IMR-90 (cell line): Measurements from ENCODE around the gene FXYD6. TPM values are rescaled to one million over a fixed set of nuclear protein-coding genes. Genes with fewer than 3 reads are reported as not detected.

Experiments
- ATAC-seq: fragments of 200-7000 bp; cut with Tn5 transposase; 2 replicates; pipeline ENCODE4 v1.9.1; 2020; ENCODE audit warnings: low read depth, mild to moderate bottlenecking, moderate library complexity
- BruUV-seq: library from RNA; stranded (reverse); fragments of 400-500 nt; replicated peaks from 2 replicates; lab custom pipeline; 2021; lab: Mats Ljungman, UMichigan
- CTCF ChIA-PET: fragments of 300-600 bp; formaldehyde crosslinking; extraction: SDS; loops from one replicate; lab custom pipeline; 2021; ENCODE audit warnings: antibody characterized with exemption; lab: Yijun Ruan, JAX
- POLR2A ChIA-PET: fragments of 300-600 bp; sonication (Branson Sonifier 250); formaldehyde crosslinking; loops from one replicate; lab custom pipeline; 2022; ENCODE audit warnings: antibody characterized with exemption; ENCODE audit not compliant: unreplicated experiment; lab: Charles Lee
- DNase-seq: peaks from one replicate; pipeline ENCODE4 v3.0.0; 2013
- H2AFZ ChIP-seq: replicated peaks from 2 replicates; pipeline ENCODE3; 2013; ENCODE audit warnings: low read length, mild to moderate bottlenecking; ENCODE audit not compliant: poor library complexity
- H2AK5ac ChIP-seq: 2 replicates; pipeline ENCODE4 v1.6.1; 2013; ENCODE audit warnings: low read depth, low read length, inconsistent platforms
- H2AK9ac ChIP-seq: replicated peaks from 2 replicates; pipeline ENCODE3; 2013; ENCODE audit warnings: mild to moderate bottlenecking, low read depth, low read length, moderate library complexity; ENCODE audit not compliant: poor library complexity
- H2BK120ac ChIP-seq: 2 replicates; pipeline ENCODE4 v1.6.1; 2013; ENCODE audit warnings: low read depth, low read length, inconsistent platforms
- H2BK15ac ChIP-seq: 3 replicates; pipeline ENCODE4 v1.6.1; 2013; ENCODE audit warnings: low read depth, low read length, inconsistent platforms
- H2BK20ac ChIP-seq: 2 replicates; pipeline ENCODE4 v1.6.1; 2013; ENCODE audit warnings: low read depth, mild to moderate bottlenecking, inconsistent platforms, low read length, moderate library complexity
- H2BK5ac ChIP-seq: 2 replicates; pipeline ENCODE4 v1.6.1; 2013; ENCODE audit warnings: mild to moderate bottlenecking, low read depth, low read length, inconsistent platforms; ENCODE audit not compliant: poor library complexity, severe bottlenecking
- H3K14ac ChIP-seq: replicated peaks from 2 replicates; pipeline ENCODE4 v1.6.1; 2013; ENCODE audit warnings: low read depth, low read length, inconsistent platforms
- H3K18ac ChIP-seq: 2 replicates; pipeline ENCODE4 v1.6.1; 2013; ENCODE audit warnings: low read depth, low read length, control low read depth
- H3K23ac ChIP-seq: 2 replicates; pipeline ENCODE4 v1.6.1; 2013; ENCODE audit warnings: low read depth, low read length, inconsistent platforms
- H3K27ac ChIP-seq: 2 replicates; pipeline ENCODE4 v1.5.1; 2013; ENCODE audit warnings: mild to moderate bottlenecking, control low read depth, low read length; ENCODE audit not compliant: insufficient read depth
- H3K27me3 ChIP-seq: 2 replicates; pipeline ENCODE4 v1.6.1; 2013; ENCODE audit warnings: low read length; ENCODE audit not compliant: control insufficient read depth, insufficient read depth
- H3K36me3 ChIP-seq: 2 replicates; pipeline ENCODE4 v1.6.1; 2013; ENCODE audit warnings: low read length, mixed read lengths; ENCODE audit not compliant: control insufficient read depth, insufficient read depth
- H3K4ac ChIP-seq: 2 replicates; pipeline ENCODE4 v1.6.1; 2013; ENCODE audit warnings: low read depth, low read length, inconsistent platforms
- H3K4me1 ChIP-seq: 2 replicates; pipeline ENCODE4 v1.6.1; 2013; ENCODE audit warnings: low read length, mixed read lengths; ENCODE audit not compliant: control insufficient read depth, insufficient read depth
- H3K4me2 ChIP-seq: 2 replicates; pipeline ENCODE4 v1.6.1; 2013; ENCODE audit warnings: low read depth, mild to moderate bottlenecking, control low read depth, low read length, moderate library complexity
- H3K4me3 ChIP-seq: 2 replicates; pipeline ENCODE4 v1.5.1; 2013; ENCODE audit warnings: low read depth, mild to moderate bottlenecking, control low read depth, low read length, moderate library complexity; ENCODE audit not compliant: insufficient read depth
- H3K56ac ChIP-seq: 2 replicates; pipeline ENCODE4 v1.6.1; 2013; ENCODE audit warnings: low read length, inconsistent platforms; ENCODE audit not compliant: insufficient read depth; ENCODE audit errors: extremely low read depth
- H3K79me1 ChIP-seq, 2 experiments: 2 replicates each; pipeline ENCODE4 v1.6.1; 2013; ENCODE audit warnings: low read length in 2 of 2, inconsistent platforms in 1 of 2, low read depth in 1 of 2
- H3K9ac ChIP-seq: 2 replicates; pipeline ENCODE4 v1.6.1; 2013; ENCODE audit warnings: low read depth, low read length, control low read depth
- H3K9me1 ChIP-seq: 2 replicates; pipeline ENCODE4 v1.6.1; 2013; ENCODE audit warnings: low read length, inconsistent platforms; ENCODE audit not compliant: insufficient read depth
- H3K9me3 ChIP-seq: 2 replicates; pipeline ENCODE4 v1.6.1; 2013; ENCODE audit warnings: low read length; ENCODE audit not compliant: control insufficient read depth, insufficient read depth
- H4K20me1 ChIP-seq: 2 replicates; pipeline ENCODE4 v1.6.1; 2013; ENCODE audit warnings: low read length, inconsistent platforms; ENCODE audit not compliant: insufficient read depth
- H4K5ac ChIP-seq: 2 replicates; pipeline ENCODE4 v1.6.1; 2013; ENCODE audit warnings: mild to moderate bottlenecking, low read depth, low read length, control low read depth
- H4K8ac ChIP-seq, 2 experiments: 2 replicates each; pipeline ENCODE4 v1.6.1; 2013; ENCODE audit warnings: low read depth in 2 of 2, low read length in 2 of 2, control low read depth in 1 of 2, inconsistent platforms in 1 of 2
- H4K91ac ChIP-seq: 2 replicates; pipeline ENCODE4 v1.6.1; 2013; ENCODE audit warnings: low read depth, low read length, inconsistent platforms; ENCODE audit not compliant: insufficient read depth
- BHLHE40 ChIP-seq: fragments of 150-350 bp; IDR thresholded peaks from 2 replicates; pipeline ENCODE4 v1.6.1; 2016; ENCODE audit warnings: mild to moderate bottlenecking, low read depth, low read length
- CEBPB ChIP-seq: IDR thresholded peaks from 2 replicates; pipeline ENCODE4 v1.6.1; 2012; ENCODE audit warnings: low read depth, low read length, improper control_type of control experiment
- CHD1 ChIP-seq: IDR thresholded peaks from 2 replicates; pipeline ENCODE4 v1.6.1; 2012; ENCODE audit warnings: low read depth, low read length, improper control_type of control experiment
- ELK1 ChIP-seq: fragments of 150-350 bp; IDR thresholded peaks from 2 replicates; pipeline ENCODE4 v1.6.1; 2016; ENCODE audit warnings: low read depth, mild to moderate bottlenecking, low read length, moderate library complexity, borderline replicate concordance
- FOS ChIP-seq: fragments of 150-350 bp; IDR thresholded peaks from 2 replicates; pipeline ENCODE4 v1.6.1; 2016; ENCODE audit warnings: low read depth, low read length
- MAFK ChIP-seq: IDR thresholded peaks from 2 replicates; pipeline ENCODE4 v1.6.1; 2012; ENCODE audit warnings: low read depth, low read length, improper control_type of control experiment
- MAZ ChIP-seq: IDR thresholded peaks from 2 replicates; pipeline ENCODE4 v1.6.1; 2012; ENCODE audit warnings: low read depth, mild to moderate bottlenecking, low read length, improper control_type of control experiment, moderate library complexity, borderline replicate concordance
- MXI1 ChIP-seq: IDR thresholded peaks from 2 replicates; pipeline ENCODE4 v1.6.1; 2012; ENCODE audit warnings: low read depth, mild to moderate bottlenecking, low read length, moderate library complexity, borderline replicate concordance
- NFE2L2 ChIP-seq: fragments of 150-350 bp; IDR thresholded peaks from 2 replicates; pipeline ENCODE4 v1.6.1; 2016; ENCODE audit warnings: low read depth, mild to moderate bottlenecking, low read length
- POLR2A ChIP-seq: IDR thresholded peaks from 2 replicates; pipeline ENCODE4 v1.6.1; 2012; ENCODE audit warnings: mild to moderate bottlenecking, low read depth, low read length
- RAD21 ChIP-seq: IDR thresholded peaks from 2 replicates; pipeline ENCODE4 v1.6.1; 2012; ENCODE audit warnings: low read length, improper control_type of control experiment
- RCOR1 ChIP-seq: IDR thresholded peaks from 2 replicates; pipeline ENCODE4 v1.6.1; 2012; ENCODE audit warnings: mild to moderate bottlenecking, low read length, improper control_type of control experiment; ENCODE audit not compliant: insufficient replicate concordance
- RFX5 ChIP-seq: IDR thresholded peaks from 2 replicates; pipeline ENCODE4 v1.8.0; 2012; ENCODE audit warnings: low read depth, mild to moderate bottlenecking, low read length, moderate library complexity
- SMC3 ChIP-seq: fragments of 150-350 bp; IDR thresholded peaks from 2 replicates; pipeline ENCODE4 v1.6.1; 2016; ENCODE audit warnings: low read depth, mild to moderate bottlenecking, antibody characterized with exemption, low read length, moderate library complexity
- USF2 ChIP-seq: fragments of 150-350 bp; IDR thresholded peaks from 2 replicates; pipeline ENCODE4 v1.6.1; 2017; ENCODE audit warnings: mild to moderate bottlenecking, antibody characterized with exemption, low read length, low read depth
- WGBS, 2 experiments: methylation state at CpG; one replicate each; pipeline versions ENCODE4 v1.1.5 to v1.1.7; 2013; ENCODE audit warnings: missing lambda C conversion rate in 2 of 2; ENCODE audit not compliant: insufficient read length in 1 of 2; ENCODE audit errors: extremely low coverage in 2 of 2; 5-methylcytosine and 5-hydroxymethylcytosine counted together
- dilution Hi-C: fragments of 300-500 bp; cut with HindIII; formaldehyde crosslinking; loops from one replicate; pipeline ENCODE4 v1.14.3; 2018; ENCODE audit warnings: low sequenced_read_pairs; ENCODE audit not compliant: unreplicated experiment
- in situ Hi-C: fragments of 300-500 bp; cut with MboI; formaldehyde crosslinking; loops from 3 replicates; pipeline ENCODE4 v1.14.3; 2019; ENCODE audit warnings: low sequenced_read_pairs, inconsistent platforms, mixed read lengths
- intact Hi-C: fragments of 100-400 bp; cut with micrococcal nuclease; formaldehyde crosslinking; loops from 2 replicates; pipeline ENCODE4 v1.10.0; 2022
- polyA plus RNA-seq, 3 experiments: library from polyadenylated mRNA; depleted of rRNA; stranded (reverse); fragments of >200 nt; gene quantifications; 2 replicates each; pipeline ENCODE4 v1.2.3, GENCODE V29; 2012; ENCODE audit warnings: low replicate concordance in 1 of 3
- total RNA-seq: library from RNA; depleted of rRNA; stranded (reverse); fragments of >200 nt; gene quantifications from 2 replicates; pipeline ENCODE4 v1.2.3, GENCODE V29; 2012
- TF ChIP-seq, protein P1 (sequence below): conservative IDR thresholded peaks from 2 replicates; pipeline ENCODE4 v1.5.1; 2012; ENCODE audit warnings: mild to moderate bottlenecking, low read depth, low read length, improper control_type of control experiment

The FXYD6 gene
- total and polyA plus RNA-seq, 2 of the 4 experiments (the other 2 are of a cell fraction), result 0.32 TPM; not detected in 1

- Histone ChIP-seq H3K14ac (no peak overlapping the region), H3K79me1 (no peaks in the 10 kb centered on the region), H4K5ac (no peak overlapping the region), H3K27me3 (peaks cover 2% of the 10 kb centered on the region; the same call in 1 of the 2 replicates), H3K9me3 (no peaks in the 10 kb centered on the region), H4K8ac (no peak overlapping the region), H3K4me3 (no peak overlapping the region), H2BK15ac (no peak overlapping the region), H3K18ac (no peak overlapping the region), H2AFZ (no peak overlapping the region), H4K91ac (no peak overlapping the region), H3K56ac (no peak overlapping the region), H3K9ac (no peak overlapping the region), H3K4me2 (no peak overlapping the region), H3K4me1 (no peaks in the 10 kb centered on the region), H3K27ac (no peak overlapping the region), H3K9me1 (no peaks in the 10 kb centered on the region), H2AK9ac (no peak overlapping the region), H3K4ac (no peak overlapping the region), H2BK20ac (no peak overlapping the region), H3K36me3 (no peaks in the 10 kb centered on the region), H2AK5ac (no peak overlapping the region), H3K23ac (no peak overlapping the region), H2BK120ac (no peak overlapping the region), H4K20me1 (no peaks in the 10 kb centered on the region), H2BK5ac (no peak overlapping the region)
- ATAC-seq, result no peak
- DNase-seq, result no peak
- ChIA-PET POLR2A (no interaction called here), CTCF (no interaction called here)
- WGBS, 2 experiments, result 90% methylated on average over 4 of the region's 11 CpGs; no CpG with 5 or more reads in 1 of the 2 experiments
- intact Hi-C loops (no loop called here), in situ Hi-C loops (no loop called here), dilution Hi-C loops (no loop called here)
- BruUV-seq, result no TSS peak
- no peak for TF ChIP-seq RCOR1
- TF ChIP-seq FOS, result no peak
- no peak for TF ChIP-seq BHLHE40
- no peak for TF ChIP-seq SMC3
- no peak for TF ChIP-seq MXI1
- no peak for TF ChIP-seq POLR2A
- no peak for TF ChIP-seq CEBPB
- TF ChIP-seq ELK1, result no peak
- TF ChIP-seq USF2, result no peak
- TF ChIP-seq RAD21, result no peak
- TF ChIP-seq MAFK, result no peak
- TF ChIP-seq CHD1, result no peak
- no peak for TF ChIP-seq MAZ
- TF ChIP-seq, protein P1, sequence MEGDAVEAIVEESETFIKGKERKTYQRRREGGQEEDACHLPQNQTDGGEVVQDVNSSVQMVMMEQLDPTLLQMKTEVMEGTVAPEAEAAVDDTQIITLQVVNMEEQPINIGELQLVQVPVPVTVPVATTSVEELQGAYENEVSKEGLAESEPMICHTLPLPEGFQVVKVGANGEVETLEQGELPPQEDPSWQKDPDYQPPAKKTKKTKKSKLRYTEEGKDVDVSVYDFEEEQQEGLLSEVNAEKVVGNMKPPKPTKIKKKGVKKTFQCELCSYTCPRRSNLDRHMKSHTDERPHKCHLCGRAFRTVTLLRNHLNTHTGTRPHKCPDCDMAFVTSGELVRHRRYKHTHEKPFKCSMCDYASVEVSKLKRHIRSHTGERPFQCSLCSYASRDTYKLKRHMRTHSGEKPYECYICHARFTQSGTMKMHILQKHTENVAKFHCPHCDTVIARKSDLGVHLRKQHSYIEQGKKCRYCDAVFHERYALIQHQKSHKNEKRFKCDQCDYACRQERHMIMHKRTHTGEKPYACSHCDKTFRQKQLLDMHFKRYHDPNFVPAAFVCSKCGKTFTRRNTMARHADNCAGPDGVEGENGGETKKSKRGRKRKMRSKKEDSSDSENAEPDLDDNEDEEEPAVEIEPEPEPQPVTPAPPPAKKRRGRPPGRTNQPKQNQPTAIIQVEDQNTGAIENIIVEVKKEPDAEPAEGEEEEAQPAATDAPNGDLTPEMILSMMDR, result no peak
- TF ChIP-seq NFE2L2, result no peak
- no peak for TF ChIP-seq RFX5
Measured at GRCh38 chr11:117900720-117901440, 24.4 kb upstream of the FXYD6 start.
